ENCODE measurements around the gene FAM221B. TPM values are rescaled to one million over a fixed set of nuclear protein-coding genes. Genes with fewer than 3 reads are reported as not detected.

Gene FAM221B
- total and polyA plus RNA-seq, 7 donors = not detected

- TF ChIP-seq, protein P1, sequence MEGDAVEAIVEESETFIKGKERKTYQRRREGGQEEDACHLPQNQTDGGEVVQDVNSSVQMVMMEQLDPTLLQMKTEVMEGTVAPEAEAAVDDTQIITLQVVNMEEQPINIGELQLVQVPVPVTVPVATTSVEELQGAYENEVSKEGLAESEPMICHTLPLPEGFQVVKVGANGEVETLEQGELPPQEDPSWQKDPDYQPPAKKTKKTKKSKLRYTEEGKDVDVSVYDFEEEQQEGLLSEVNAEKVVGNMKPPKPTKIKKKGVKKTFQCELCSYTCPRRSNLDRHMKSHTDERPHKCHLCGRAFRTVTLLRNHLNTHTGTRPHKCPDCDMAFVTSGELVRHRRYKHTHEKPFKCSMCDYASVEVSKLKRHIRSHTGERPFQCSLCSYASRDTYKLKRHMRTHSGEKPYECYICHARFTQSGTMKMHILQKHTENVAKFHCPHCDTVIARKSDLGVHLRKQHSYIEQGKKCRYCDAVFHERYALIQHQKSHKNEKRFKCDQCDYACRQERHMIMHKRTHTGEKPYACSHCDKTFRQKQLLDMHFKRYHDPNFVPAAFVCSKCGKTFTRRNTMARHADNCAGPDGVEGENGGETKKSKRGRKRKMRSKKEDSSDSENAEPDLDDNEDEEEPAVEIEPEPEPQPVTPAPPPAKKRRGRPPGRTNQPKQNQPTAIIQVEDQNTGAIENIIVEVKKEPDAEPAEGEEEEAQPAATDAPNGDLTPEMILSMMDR (IDR thresholded peaks at IDR 0.05) = no peak
- H3K4me1 ChIP-seq = no peaks in the 10 kb centered on the region
- no peak for ATAC-seq
- no peak overlapping the region for H3K4me3 ChIP-seq
- no peaks in the 10 kb centered on the region for H3K36me3 ChIP-seq (ENCODE audit: insufficient read depth in 1 of 2, low read depth in 1 of 2)
- 58 to 73% (median 64%) methylated on average over 8 of the region's 8 CpGs for WGBS, 3 donors
- no peak for DNase-seq
- intact Hi-C loops (cut with DNase I) = no loop called here
- H3K27ac ChIP-seq = no peak overlapping the region
- H3K9me3 ChIP-seq = no peaks in the 10 kb centered on the region
- peaks cover 0 to 15% (median 4%) of the 10 kb centered on the region in 3 donors for H3K27me3 ChIP-seq (ENCODE audit: insufficient read depth in 3 of 3, low read length in 2 of 3)
Measured at GRCh38 chr9:35863583-35863982, 35.1 kb upstream of the FAM221B start.

DNA sequence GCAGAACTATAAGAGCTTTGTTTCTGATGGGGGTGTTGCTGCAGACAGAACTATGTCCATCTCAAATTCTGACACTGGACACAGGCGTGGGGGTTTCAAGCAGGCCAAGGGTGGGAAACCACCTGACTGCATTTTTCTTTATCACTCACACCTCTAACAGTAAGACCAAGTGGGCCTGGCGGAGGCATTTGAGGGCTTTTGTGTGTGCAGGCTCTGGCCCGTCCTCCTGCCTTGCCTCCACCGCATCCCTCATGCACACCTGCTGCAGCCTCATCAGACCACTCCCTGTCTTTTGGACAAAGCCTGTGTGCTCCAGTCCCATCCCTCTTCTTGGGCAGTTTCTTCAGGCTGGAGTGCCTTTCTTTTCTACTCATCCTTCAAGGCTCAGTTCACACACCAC lies 33.8 kb upstream of the FAM221B start:
- no peak for DNase-seq
- Histone ChIP-seq H3K4me3 (no peak overlapping the region), H3K4me1 (no peaks in the 10 kb centered on the region), H3K27ac (no peak overlapping the region), H3K27me3 (ENCODE audit: insufficient read depth in 3 of 3, low read length in 2 of 3) (peaks cover 0 to 15% (median 3%) of the 10 kb centered on the region in 3 donors), H3K36me3 (ENCODE audit: insufficient read depth in 1 of 2, low read depth in 1 of 2) (no peaks in the 10 kb centered on the region), H3K9me3 (no peaks in the 10 kb centered on the region)
- ATAC-seq = no peak
- WGBS, 3 donors = 77 to 88% (median 82%) methylated on average over 4 of the region's 4 CpGs
- intact Hi-C loops (cut with DNase I) = no loop called here
- TF ChIP-seq, protein P1 (IDR thresholded peaks at IDR 0.05) = no peak

- DNase-seq (no peak), ATAC-seq (peak in 1 of 4 donors; percentile 10)
- 62 to 65% (median 65%) methylated on average over 12 of the region's 12 CpGs for WGBS, 3 donors
- TF ChIP-seq, protein P1 (IDR thresholded peaks at IDR 0.05) = no peak
- peaks cover 0 to 9% (median 3%) of the 10 kb centered on the region in 3 donors for H3K27me3 ChIP-seq (ENCODE audit: insufficient read depth in 3 of 3, low read length in 2 of 3)
- no peaks in the 10 kb centered on the region for H3K9me3 ChIP-seq
- no peak overlapping the region for H3K27ac ChIP-seq
- H3K36me3 ChIP-seq (ENCODE audit: insufficient read depth in 1 of 2, low read depth in 1 of 2) = no peaks in the 10 kb centered on the region
- H3K4me3 ChIP-seq = no peak overlapping the region
- H3K4me1 ChIP-seq = no peaks in the 10 kb centered on the region
- intact Hi-C loops (cut with DNase I) = no loop called here
Measured at GRCh38 chr9:35861161-35861897, 32.8 kb upstream of the FAM221B start.

- Histone ChIP-seq H3K4me1 (no peaks in the 10 kb centered on the region), H3K9me3 (no peaks in the 10 kb centered on the region), H3K4me3 (no peak overlapping the region), H3K36me3 (ENCODE audit: insufficient read depth in 1 of 2, low read depth in 1 of 2) (no peaks in the 10 kb centered on the region), H3K27ac (no peak overlapping the region), H3K27me3 (ENCODE audit: insufficient read depth in 3 of 3, low read length in 2 of 3) (peaks cover 0 to 6% (median 3%) of the 10 kb centered on the region in 3 donors)
- WGBS, 3 donors = 14 to 30% (median 23%) methylated on average over 3 of the region's 3 CpGs
- intact Hi-C loops (cut with DNase I) = no loop called here
- TF ChIP-seq, protein P1 (IDR thresholded peaks at IDR 0.05) = no peak
- ATAC-seq (peak in 1 of 4 donors; percentile 24), DNase-seq (no peak)
Measured at GRCh38 chr9:35859990-35860339, 31.4 kb upstream of the FAM221B start.
